H9 (cell line): ENCODE results near the gene LRRC36. TPM values are rescaled to one million over a fixed set of nuclear protein-coding genes. Genes with fewer than 3 reads are reported as not detected.

Experiments used
- DNase-seq: peaks from one replicate; pipeline ENCODE4 v3.0.0-alpha.2; 2017
- H2AFZ ChIP-seq: one replicate; pipeline ENCODE4 v1.6.1; 2013; ENCODE audit warnings: mild to moderate bottlenecking, low read length, control low read depth, moderate library complexity
- H2AK5ac ChIP-seq: 2 replicates; pipeline ENCODE4 v1.6.1; 2013; ENCODE audit warnings: low read length, control low read depth, mixed read lengths; ENCODE audit not compliant: insufficient read length
- H2BK120ac ChIP-seq: one replicate; pipeline ENCODE4 v1.6.1; 2013; ENCODE audit warnings: low read depth, mild to moderate bottlenecking, low read length, control low read depth, inconsistent platforms; ENCODE audit not compliant: poor library complexity, severe bottlenecking
- H2BK12ac ChIP-seq: 2 replicates; pipeline ENCODE4 v1.6.1; 2013; ENCODE audit warnings: low read length, control low read depth, mixed read lengths, low read depth; ENCODE audit not compliant: insufficient read length
- H2BK15ac ChIP-seq: 2 replicates; pipeline ENCODE4 v1.6.1; 2013; ENCODE audit warnings: low read depth, low read length, control low read depth
- H2BK20ac ChIP-seq: one replicate; pipeline ENCODE4 v1.6.1; 2013; ENCODE audit warnings: low read depth, mild to moderate bottlenecking, low read length, control low read depth, inconsistent platforms; ENCODE audit not compliant: poor library complexity, severe bottlenecking
- H2BK5ac ChIP-seq: 2 replicates; pipeline ENCODE4 v1.6.1; 2013; ENCODE audit warnings: low read length, control low read depth, mixed read lengths; ENCODE audit not compliant: insufficient read length
- H3K14ac ChIP-seq: 2 replicates; pipeline ENCODE4 v1.6.1; 2013; ENCODE audit warnings: low read length, control low read depth; ENCODE audit not compliant: insufficient read depth
- H3K18ac ChIP-seq: 2 replicates; pipeline ENCODE4 v1.6.1; 2013; ENCODE audit warnings: low read depth, mild to moderate bottlenecking, mixed read lengths, low read length, control low read depth; ENCODE audit not compliant: insufficient read length
- H3K23ac ChIP-seq: 2 replicates; pipeline ENCODE4 v1.6.1; 2013; ENCODE audit warnings: low read length, control low read depth, mixed read lengths, low read depth; ENCODE audit not compliant: insufficient read length
- H3K23me2 ChIP-seq: 2 replicates; pipeline ENCODE4 v1.6.1; 2013; ENCODE audit warnings: low read depth, mild to moderate bottlenecking, mixed read lengths, low read length, control low read depth; ENCODE audit not compliant: insufficient read length, poor library complexity, severe bottlenecking
- H3K27ac ChIP-seq: 2 replicates; pipeline ENCODE4 v1.5.1; 2013; ENCODE audit warnings: low read length, control low read depth, mixed read lengths, low read depth; ENCODE audit not compliant: insufficient read length
- H3K27me3 ChIP-seq: 2 replicates; pipeline ENCODE4 v1.6.1; 2013; ENCODE audit warnings: low read length, control low read depth, inconsistent platforms; ENCODE audit not compliant: insufficient read depth
- H3K4ac ChIP-seq: 2 replicates; pipeline ENCODE4 v1.6.1; 2013; ENCODE audit warnings: low read depth, mild to moderate bottlenecking, control low read depth, inconsistent platforms, low read length, moderate library complexity
- H3K4me1 ChIP-seq: 2 replicates; pipeline ENCODE4 v1.6.1; 2013; ENCODE audit warnings: low read length, control low read depth, inconsistent platforms; ENCODE audit not compliant: insufficient read depth
- H3K4me2 ChIP-seq: 2 replicates; pipeline ENCODE4 v1.6.1; 2013; ENCODE audit warnings: low read length, control low read depth, mixed read lengths; ENCODE audit not compliant: insufficient read length, insufficient read depth
- H3K56ac ChIP-seq: 2 replicates; pipeline ENCODE4 v1.6.1; 2013; ENCODE audit warnings: low read depth, mild to moderate bottlenecking, mixed read lengths, low read length, control low read depth; ENCODE audit not compliant: insufficient read length
- H3K79me1 ChIP-seq: 2 replicates; pipeline ENCODE4 v1.6.1; 2013; ENCODE audit warnings: low read depth, mild to moderate bottlenecking, moderate library complexity, low read length, control low read depth, inconsistent platforms; ENCODE audit not compliant: insufficient read depth, poor library complexity, severe bottlenecking
- H3K79me2 ChIP-seq: 2 replicates; pipeline ENCODE4 v1.6.1; 2013; ENCODE audit warnings: low read length, control low read depth, inconsistent platforms; ENCODE audit not compliant: insufficient read depth
- H3K9ac ChIP-seq: 2 replicates; pipeline ENCODE4 v1.6.1; 2013; ENCODE audit warnings: low read length, control low read depth, mixed read lengths; ENCODE audit not compliant: insufficient read length; ENCODE audit errors: extremely low read depth
- H3K9me3 ChIP-seq: one replicate; pipeline ENCODE4 v1.6.1; 2013; ENCODE audit warnings: low read depth, low read length, inconsistent platforms; ENCODE audit not compliant: control insufficient read depth
- H3T11ph ChIP-seq: one replicate; pipeline ENCODE4 v1.6.1; 2013; ENCODE audit warnings: mild to moderate bottlenecking, low read length, control low read depth, inconsistent platforms
- H4K20me1 ChIP-seq: one replicate; pipeline ENCODE4 v1.6.1; 2013; ENCODE audit not compliant: control insufficient read depth, insufficient read length, insufficient read depth
- H4K5ac ChIP-seq: 2 replicates; pipeline ENCODE4 v1.6.1; 2013; ENCODE audit warnings: low read depth, mild to moderate bottlenecking, mixed read lengths, low read length, control low read depth; ENCODE audit not compliant: insufficient read length
- H4K8ac ChIP-seq: replicated peaks from 2 replicates; pipeline ENCODE4 v1.6.1; 2013; ENCODE audit warnings: low read length, control low read depth, mixed read lengths, low read depth; ENCODE audit not compliant: insufficient read length
- H4K91ac ChIP-seq: 2 replicates; pipeline ENCODE4 v1.6.1; 2013; ENCODE audit warnings: low read depth, mild to moderate bottlenecking, moderate library complexity, mixed read lengths, low read length, control low read depth; ENCODE audit not compliant: insufficient read length
- H3K27ac Mint-ChIP-seq, 3 experiments: 2 replicates in 2 of 3; 3 replicates in 1 of 3; pipeline ENCODE4 v1.8.0; 2020 to 2021; ENCODE audit warnings: mixed read lengths in 3 of 3, mild to moderate bottlenecking in 1 of 3, moderate library complexity in 1 of 3
- H3K27me3 Mint-ChIP-seq: 2 replicates; pipeline ENCODE4 v1.8.0; 2021; ENCODE audit warnings: low read depth, mild to moderate bottlenecking, moderate library complexity, mixed read lengths
- H3K36me3 Mint-ChIP-seq, 3 experiments: 2 replicates in 2 of 3; 3 replicates in 1 of 3; pipeline ENCODE4 v1.8.0; 2020 to 2021; ENCODE audit warnings: low read depth in 3 of 3, mixed read lengths in 3 of 3; ENCODE audit not compliant: insufficient read depth in 1 of 3
- H3K4me1 Mint-ChIP-seq, 2 experiments: 2 replicates each; pipeline ENCODE4 v1.8.0; 2020; ENCODE audit warnings: mixed read lengths in 2 of 2
- H3K4me3 Mint-ChIP-seq, 2 experiments: 2 replicates in 1 of 2; 3 replicates in 1 of 2; pipeline ENCODE4 v1.8.0; 2020 to 2021; ENCODE audit warnings: mild to moderate bottlenecking in 2 of 2, mixed read lengths in 2 of 2, moderate library complexity in 1 of 2
- H3K9me3 Mint-ChIP-seq, 2 experiments: 2 replicates in 1 of 2; 3 replicates in 1 of 2; pipeline ENCODE4 v1.8.0; 2020; ENCODE audit warnings: mild to moderate bottlenecking in 2 of 2, mixed read lengths in 2 of 2, moderate library complexity in 1 of 2
- WGBS: extraction: QIAGEN DNeasy Blood & Tissue Kit; methylation state at CpG from one replicate; pipeline ENCODE4 v1.1.7; 2013; ENCODE audit warnings: missing lambda C conversion rate, low lambda C conversion rate, mixed read lengths; ENCODE audit not compliant: insufficient read length; ENCODE audit errors: extremely low coverage; 5-methylcytosine and 5-hydroxymethylcytosine counted together
- total RNA-seq: library from RNA; stranded (reverse); gene quantifications from 2 replicates; pipeline ENCODE4 v1.2.1, GENCODE V29; 2021
- TF ChIP-seq, protein P1 (sequence below): fragments of 200-600 bp; sonication (generic); conservative IDR thresholded peaks from 3 replicates; pipeline ENCODE4 v1.8.0; 2021; ENCODE audit warnings: antibody characterized with exemption, mild to moderate bottlenecking

The LRRC36 gene
- total RNA-seq, 1 experiment from 2014 or later, result not detected

DNA sequence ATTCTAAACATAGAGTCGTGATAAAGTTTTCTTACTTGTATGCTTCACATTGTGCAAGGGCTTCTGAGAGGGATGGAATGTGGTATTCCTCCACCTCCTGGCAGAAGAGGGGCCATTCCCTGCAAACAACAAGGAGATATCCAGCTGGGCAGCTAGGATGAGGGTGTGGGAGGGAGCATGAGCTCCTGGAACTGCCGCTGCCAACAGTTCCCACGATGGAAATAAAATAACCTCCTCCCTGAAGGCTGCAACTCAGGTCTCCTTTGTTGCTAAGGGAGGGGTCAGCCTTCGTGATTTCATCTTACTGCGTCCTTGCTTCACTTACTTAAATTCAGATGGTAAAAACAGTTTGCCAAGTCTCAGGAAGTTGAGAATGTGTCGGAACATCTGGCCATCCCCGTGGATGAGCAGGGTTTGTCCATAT is 31.7 kb upstream of the LRRC36 start:
- peaks cover 58% of the 10 kb centered on the region for H3K27me3 Mint-ChIP-seq
- H2AK5ac ChIP-seq, result no peak overlapping the region
- H2BK20ac ChIP-seq, result no peak overlapping the region
- no peaks in the 10 kb centered on the region for H3K9me3 ChIP-seq
- H3K27me3 ChIP-seq, result no peaks in the 10 kb centered on the region; the same call in 1 of the 2 replicates
- no peak overlapping the region for H4K8ac ChIP-seq
- H2BK120ac ChIP-seq, result no peak overlapping the region
- no peaks in the 10 kb centered on the region for H3K36me3 Mint-ChIP-seq
- H2BK12ac ChIP-seq, result no peak overlapping the region
- H2AFZ ChIP-seq, result no peak overlapping the region
- no peak overlapping the region for H4K91ac ChIP-seq
- H2BK5ac ChIP-seq, result no peak overlapping the region
- H3T11ph ChIP-seq, result no peak overlapping the region
- H3K23me2 ChIP-seq, result no peaks in the 10 kb centered on the region
- no peaks in the 10 kb centered on the region for H3K79me1 ChIP-seq
- no peak overlapping the region for H3K14ac ChIP-seq
- H3K56ac ChIP-seq, result no peak overlapping the region
- H2BK15ac ChIP-seq, result no peak overlapping the region
- no peaks in the 10 kb centered on the region for H3K9me3 Mint-ChIP-seq
- no peaks in the 10 kb centered on the region for H3K4me1 ChIP-seq
- no peaks in the 10 kb centered on the region for H3K79me2 ChIP-seq
- no peak overlapping the region for H3K27ac Mint-ChIP-seq
- H3K4ac ChIP-seq, result no peak overlapping the region
- WGBS, result no CpG with 5 or more reads among the region's 7 CpGs
- no peaks in the 10 kb centered on the region for H4K20me1 ChIP-seq
- peaks cover 6 to 7% of the 10 kb centered on the region in 2 experiments for H3K4me1 Mint-ChIP-seq
- no peak overlapping the region for H3K27ac ChIP-seq
- DNase-seq, result no peak
- no peak overlapping the region for H3K18ac ChIP-seq
- H4K5ac ChIP-seq, result no peak overlapping the region
- no peak overlapping the region for H3K4me3 Mint-ChIP-seq
- no peak overlapping the region for H3K9ac ChIP-seq
- H3K23ac ChIP-seq, result no peak overlapping the region
- TF ChIP-seq, protein P1, sequence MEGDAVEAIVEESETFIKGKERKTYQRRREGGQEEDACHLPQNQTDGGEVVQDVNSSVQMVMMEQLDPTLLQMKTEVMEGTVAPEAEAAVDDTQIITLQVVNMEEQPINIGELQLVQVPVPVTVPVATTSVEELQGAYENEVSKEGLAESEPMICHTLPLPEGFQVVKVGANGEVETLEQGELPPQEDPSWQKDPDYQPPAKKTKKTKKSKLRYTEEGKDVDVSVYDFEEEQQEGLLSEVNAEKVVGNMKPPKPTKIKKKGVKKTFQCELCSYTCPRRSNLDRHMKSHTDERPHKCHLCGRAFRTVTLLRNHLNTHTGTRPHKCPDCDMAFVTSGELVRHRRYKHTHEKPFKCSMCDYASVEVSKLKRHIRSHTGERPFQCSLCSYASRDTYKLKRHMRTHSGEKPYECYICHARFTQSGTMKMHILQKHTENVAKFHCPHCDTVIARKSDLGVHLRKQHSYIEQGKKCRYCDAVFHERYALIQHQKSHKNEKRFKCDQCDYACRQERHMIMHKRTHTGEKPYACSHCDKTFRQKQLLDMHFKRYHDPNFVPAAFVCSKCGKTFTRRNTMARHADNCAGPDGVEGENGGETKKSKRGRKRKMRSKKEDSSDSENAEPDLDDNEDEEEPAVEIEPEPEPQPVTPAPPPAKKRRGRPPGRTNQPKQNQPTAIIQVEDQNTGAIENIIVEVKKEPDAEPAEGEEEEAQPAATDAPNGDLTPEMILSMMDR, result 0 out of 3 replicates have a peak, but pooled peaks have one; percentile 10
- H3K4me2 ChIP-seq, result no peak overlapping the region
